ENCODE results near the gene BRD2. TPM values are rescaled to one million over a fixed set of nuclear protein-coding genes. Genes with fewer than 3 reads are reported as not detected.

Gene BRD2
- total RNA-seq = 71.5 and 87.9 TPM in 2 replicates

GRCh38 chr6:32968093-32968866, at the start of gene BRD2:
Gene BRD2, plus strand, starts transcription at chr6:32968594. Its CDS starts 4,305 bp downstream, at chr6:32972899.

GRCh38 chr6:32940656-32941213, 27.7 kb upstream of the BRD2 start, which contains the start of gene HLA-DMB:
Gene HLA-DMB, minus strand, starts transcription at chr6:32941028. Its CDS starts 221 bp downstream, at chr6:32940807.

GRCh38 chr6:32952817-32953739, 15.3 kb upstream of the BRD2 start, which contains the start of gene HLA-DMA:
Gene HLA-DMA, minus strand, starts transcription at chr6:32953097. Its CDS starts 61 bp downstream, at chr6:32953036.

GRCh38 chr6:33008944-33009861, 40.8 kb downstream of the BRD2 start, which contains the start of gene HLA-DOA:
Gene HLA-DOA, minus strand, starts transcription at chr6:33009591.

Other genes starting within 250 kb of the BRD2 start
- not detected in 2 replicates for gene HLA-DQA2, start 227.2 kb upstream of the BRD2 start, total RNA-seq
- gene HLA-DQB2, start 205.1 kb upstream of the BRD2 start, total RNA-seq = not detected in 2 replicates
- 0.13 TPM in 1 of 2 replicates, not detected in the other for gene HLA-DOB, start 151.6 kb upstream of the BRD2 start, total RNA-seq
- 21.3 and 21.8 TPM in 2 replicates for gene TAP2, start 129.9 kb upstream of the BRD2 start, total RNA-seq
- 65.9 and 83.3 TPM in 2 replicates for gene PSMB8, start 124.5 kb upstream of the BRD2 start, total RNA-seq
- gene TAP1, start 114.9 kb upstream of the BRD2 start, total RNA-seq = 35.9 and 41.0 TPM in 2 replicates
- 18.5 and 23.4 TPM in 2 replicates for gene PSMB9, start 114.4 kb upstream of the BRD2 start, total RNA-seq
- 0.13 TPM in 1 of 2 replicates, not detected in the other for gene HLA-DMB, start 27.6 kb upstream of the BRD2 start, total RNA-seq
- 0.79 and 1.8 TPM in 2 replicates for gene HLA-DMA, start 15.5 kb upstream of the BRD2 start, total RNA-seq
- gene HLA-DOA, start 41.0 kb downstream of the BRD2 start, total RNA-seq = not detected in 2 replicates
- gene HLA-DPA1, start 105.1 kb downstream of the BRD2 start, total RNA-seq = 2.0 and 2.8 TPM in 2 replicates
- gene HLA-DPB1, start 107.4 kb downstream of the BRD2 start, total RNA-seq = 14.3 and 20.3 TPM in 2 replicates
- gene COL11A2, start 223.9 kb downstream of the BRD2 start, total RNA-seq = 0.12 and 0.13 TPM in 2 replicates
- gene RXRB, start 232.1 kb downstream of the BRD2 start, total RNA-seq = 25.1 and 25.2 TPM in 2 replicates
- gene SLC39A7, start 232.3 kb downstream of the BRD2 start, total RNA-seq = 170 and 210 TPM in 2 replicates
- gene HSD17B8, start 236.1 kb downstream of the BRD2 start, total RNA-seq = 8.6 and 12.6 TPM in 2 replicates
- gene RING1, start 239.9 kb downstream of the BRD2 start, total RNA-seq = 31.0 and 35.0 TPM in 2 replicates